Activated T-cell treated with anti-CD3 and anti-CD28 coated beads, Interleukin-2, amount 50 U/mL, for 1 hour (primary cell): ENCODE measurements around the gene ADORA2B.
"Not testable (repeated sequence)": the region's sequence is repeated elsewhere in the genome, so short reads cannot be mapped to it uniquely, and the experiment has no call there.

ENCODE experiments used
- DNase-seq: peaks from one replicate; pipeline ENCODE4 v3.0.0-alpha.2; 2020

ADORA2B gene

GRCh38 chr17:15926039-15926740 lies 18.7 kb upstream of the ADORA2B start:
- DNase-seq: no peak

GRCh38 chr17:15928286-15928785 lies 16.6 kb upstream of the ADORA2B start:
- DNase-seq: no peak

DNA sequence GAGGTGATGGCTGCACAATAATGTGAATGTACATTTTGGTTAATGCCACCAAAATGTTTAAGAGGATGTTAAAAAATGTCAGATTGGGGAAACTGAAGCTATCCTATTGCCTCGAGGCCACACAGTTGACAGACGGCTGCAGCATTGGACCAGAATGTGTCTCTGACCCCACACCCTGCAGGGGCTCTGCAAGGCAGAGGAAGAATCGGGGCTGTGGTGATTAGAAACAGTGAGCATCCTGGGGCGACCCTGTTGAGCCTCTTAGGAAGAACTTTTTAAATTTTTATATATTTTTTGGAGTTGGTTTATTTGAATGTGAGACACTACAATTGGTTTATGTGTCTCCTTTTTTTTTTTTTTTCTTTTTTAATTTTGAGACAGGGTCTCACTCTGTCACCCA lies 15.0 kb upstream of the ADORA2B start:
- DNase-seq: no peak

DNA sequence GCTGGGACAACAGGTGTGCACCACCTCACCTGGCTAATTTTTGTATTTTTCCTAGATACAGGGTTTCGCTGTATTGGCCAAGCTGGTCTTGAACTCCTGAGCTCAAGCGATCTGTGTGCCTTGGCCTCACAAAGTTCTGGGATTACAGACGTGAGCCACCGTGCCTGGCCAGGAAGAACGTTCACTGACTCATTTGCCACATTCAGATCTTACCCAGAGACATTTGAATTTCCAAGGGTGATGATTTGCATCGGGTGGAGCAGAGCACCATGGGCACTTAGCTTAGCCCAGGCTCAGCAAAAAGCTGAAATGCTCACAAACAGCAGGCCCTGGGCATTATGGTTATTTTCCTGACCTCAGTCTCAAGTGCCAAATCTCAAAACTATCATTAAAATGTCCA lies 14.5 kb upstream of the ADORA2B start:
- no peak for DNase-seq

DNA sequence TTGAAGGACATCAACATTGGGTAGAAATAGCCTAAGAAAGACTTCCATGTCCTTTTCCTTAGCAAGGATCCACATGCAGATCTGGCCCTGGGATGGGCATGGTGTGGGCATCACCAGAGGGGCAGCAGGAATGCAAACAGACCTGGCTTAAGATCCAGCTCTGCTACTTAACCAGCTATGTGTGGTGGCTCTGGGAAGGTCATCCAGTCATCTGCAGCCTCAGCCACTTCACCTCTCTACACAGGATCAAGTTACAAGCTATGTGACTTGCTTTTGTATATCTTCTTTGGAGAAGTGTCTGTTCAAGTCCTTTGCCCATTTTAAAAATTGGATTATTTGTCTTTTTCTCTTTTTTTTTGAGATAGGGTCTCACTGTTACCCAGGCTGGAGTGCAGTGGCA lies 13.5 kb upstream of the ADORA2B start:
- no peak for DNase-seq

DNA sequence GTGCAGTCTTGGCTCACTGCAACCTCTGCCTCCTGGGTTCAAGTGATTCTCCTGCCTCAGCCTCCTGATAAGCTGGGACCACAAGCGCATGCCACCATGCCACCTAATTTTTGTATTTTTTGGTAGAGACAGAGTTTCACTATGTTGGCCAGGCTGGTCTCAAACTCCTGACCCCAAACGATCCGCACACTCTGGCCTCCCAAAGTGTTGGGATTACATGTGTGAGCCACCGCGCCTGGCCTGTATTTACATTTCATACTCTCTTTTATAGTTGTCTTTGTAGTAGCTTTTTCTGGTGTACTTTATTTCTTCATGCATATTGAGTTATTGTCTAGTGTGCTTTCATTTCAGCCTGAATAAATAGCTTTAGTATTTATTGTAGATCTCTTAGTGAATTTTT lies 10.1 kb upstream of the ADORA2B start:
- DNase-seq: no peak

GRCh38 chr17:15935891-15936290 lies 9.0 kb upstream of the ADORA2B start:
- no peak for DNase-seq

DNA sequence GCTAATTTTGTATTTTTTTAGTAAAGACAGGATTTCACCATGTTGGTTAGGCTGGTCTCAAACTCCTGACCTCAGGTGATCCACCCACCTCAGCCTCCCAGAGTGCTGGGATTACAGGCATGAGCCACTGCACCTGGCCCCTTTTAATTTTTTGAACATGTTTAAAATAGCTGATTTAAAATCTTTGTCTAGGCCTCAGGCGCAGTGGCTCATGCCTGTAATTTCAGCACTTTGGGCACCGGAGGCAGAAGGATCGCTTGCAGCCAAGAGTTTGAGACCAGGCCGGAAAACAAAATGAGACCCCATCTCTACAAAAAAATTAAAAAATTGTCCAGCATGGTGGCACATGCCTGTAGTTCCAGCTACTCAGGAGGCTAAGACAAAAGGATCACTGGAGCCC lies 8.4 kb upstream of the ADORA2B start:
- not testable (repeated sequence) for DNase-seq

DNA sequence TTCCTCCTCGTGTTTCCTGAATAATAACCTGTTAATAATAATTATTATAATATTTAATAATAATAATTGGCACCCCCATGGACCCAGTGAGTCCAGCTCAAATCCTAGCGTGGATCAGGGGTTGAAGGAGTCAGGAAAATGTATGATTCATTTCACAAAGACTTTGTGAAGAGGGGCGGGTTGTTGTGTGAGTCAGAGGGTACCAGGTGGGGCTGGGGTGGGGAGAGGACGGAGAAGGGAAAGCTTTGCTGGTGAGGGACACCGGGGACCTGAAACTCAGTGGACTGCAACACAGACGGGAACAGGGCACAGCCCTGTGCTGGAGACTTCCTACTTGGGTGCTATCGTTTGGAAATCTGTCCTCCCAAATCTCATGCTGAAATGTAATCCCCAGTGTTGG lies 3.1 kb upstream of the ADORA2B start:
- DNase-seq: no peak

- DNase-seq: no peak
These were observed 2.6 kb upstream of the ADORA2B start for GRCh38 chr17:15942207-15942833.

DNA sequence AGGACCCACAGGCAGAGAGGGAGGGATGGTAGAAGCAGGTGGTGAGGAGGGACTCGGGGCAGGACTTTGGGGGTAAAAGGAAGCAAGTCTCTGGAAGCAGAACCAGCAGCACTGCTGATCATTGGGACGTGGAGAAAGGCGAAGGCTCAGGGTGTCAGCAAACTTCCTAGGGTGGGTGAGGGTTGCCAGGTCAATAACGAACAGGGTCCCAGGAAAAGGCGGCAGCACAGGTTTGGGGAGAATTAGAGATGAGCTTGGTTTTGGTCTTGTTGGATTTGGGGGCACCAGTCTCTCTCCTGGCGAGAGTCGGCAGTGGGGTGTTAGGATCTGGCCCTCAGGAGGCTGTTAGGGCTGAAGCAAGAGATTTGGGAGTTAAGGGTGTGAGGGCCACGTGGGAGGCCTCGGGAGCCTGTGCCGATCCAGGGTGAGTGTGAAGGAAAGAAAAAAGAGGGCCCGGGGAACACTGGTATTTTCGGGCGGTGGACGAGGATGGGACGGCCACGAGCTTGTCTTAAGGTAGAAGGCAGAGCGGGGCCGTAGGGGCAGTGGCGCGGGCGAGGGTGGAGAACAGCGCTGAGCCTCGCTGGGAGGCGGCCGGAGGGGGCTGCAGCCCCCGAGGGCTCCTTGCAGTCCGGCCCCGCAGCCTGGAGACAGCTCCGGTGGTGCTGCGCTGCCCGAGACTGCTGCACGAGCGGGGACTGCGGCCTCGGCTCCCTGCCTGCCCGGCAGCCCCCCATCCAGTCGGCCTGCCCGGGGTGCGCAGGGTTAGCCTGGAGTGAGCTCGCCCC lies 765 bp upstream of the ADORA2B start:
- DNase-seq: no peak

DNA sequence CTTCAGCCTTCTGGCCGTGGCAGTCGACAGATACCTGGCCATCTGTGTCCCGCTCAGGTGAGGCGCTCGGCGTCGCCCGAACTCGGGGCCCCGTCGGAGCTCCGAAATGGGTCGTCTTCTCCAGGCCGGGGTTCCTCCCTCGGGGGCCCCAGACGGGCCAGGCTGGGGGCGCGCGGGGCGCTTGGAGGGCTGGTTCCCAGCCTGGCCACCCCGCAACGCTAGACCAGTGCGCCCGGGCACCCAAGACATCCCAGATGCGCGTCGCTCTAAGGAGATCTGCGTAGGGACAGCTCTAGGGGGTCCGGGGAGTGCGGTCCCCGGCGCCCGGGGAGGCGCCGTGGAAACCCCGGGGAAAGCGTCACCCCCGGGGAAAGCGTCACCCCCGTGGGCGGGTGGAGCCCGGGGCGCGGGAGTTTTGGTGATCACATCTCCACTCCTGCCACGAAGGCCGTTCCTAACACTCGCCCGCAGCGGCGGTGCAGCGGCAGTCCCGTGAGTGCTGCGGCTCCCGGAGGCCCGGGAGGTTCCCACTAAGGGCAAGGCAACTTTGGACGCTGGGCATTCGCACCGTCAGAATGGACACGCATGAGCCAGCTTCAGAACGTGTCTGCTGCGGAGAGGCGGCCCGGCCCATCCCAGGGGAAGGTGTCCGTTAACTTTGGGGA lies 729 bp downstream of the ADORA2B start:
- peak; percentile 32 for DNase-seq

- no peak for DNase-seq
These were observed 1.7 kb downstream of the ADORA2B start for GRCh38 chr17:15946611-15947120.

DNA sequence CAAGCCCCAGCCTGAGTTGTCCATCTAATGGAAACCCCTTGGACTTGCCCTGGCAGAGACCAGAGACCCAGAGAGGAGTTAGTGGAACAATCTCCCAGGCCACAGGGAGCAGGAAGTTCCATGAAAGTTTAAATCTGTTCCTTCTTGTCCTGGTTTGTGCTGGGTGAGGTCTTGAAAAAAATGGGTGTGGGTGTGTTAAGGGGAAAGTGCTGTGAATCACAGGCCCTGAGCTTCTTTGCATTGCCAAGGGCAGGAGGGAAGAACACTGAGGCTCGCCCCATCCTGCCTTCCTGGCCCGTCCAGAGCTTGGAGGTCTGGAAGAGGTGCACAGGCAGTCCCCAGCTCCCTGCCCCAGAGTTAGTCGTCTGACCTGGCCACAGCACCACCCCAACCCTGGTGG lies 2.3 kb downstream of the ADORA2B start:
- no peak for DNase-seq

DNA sequence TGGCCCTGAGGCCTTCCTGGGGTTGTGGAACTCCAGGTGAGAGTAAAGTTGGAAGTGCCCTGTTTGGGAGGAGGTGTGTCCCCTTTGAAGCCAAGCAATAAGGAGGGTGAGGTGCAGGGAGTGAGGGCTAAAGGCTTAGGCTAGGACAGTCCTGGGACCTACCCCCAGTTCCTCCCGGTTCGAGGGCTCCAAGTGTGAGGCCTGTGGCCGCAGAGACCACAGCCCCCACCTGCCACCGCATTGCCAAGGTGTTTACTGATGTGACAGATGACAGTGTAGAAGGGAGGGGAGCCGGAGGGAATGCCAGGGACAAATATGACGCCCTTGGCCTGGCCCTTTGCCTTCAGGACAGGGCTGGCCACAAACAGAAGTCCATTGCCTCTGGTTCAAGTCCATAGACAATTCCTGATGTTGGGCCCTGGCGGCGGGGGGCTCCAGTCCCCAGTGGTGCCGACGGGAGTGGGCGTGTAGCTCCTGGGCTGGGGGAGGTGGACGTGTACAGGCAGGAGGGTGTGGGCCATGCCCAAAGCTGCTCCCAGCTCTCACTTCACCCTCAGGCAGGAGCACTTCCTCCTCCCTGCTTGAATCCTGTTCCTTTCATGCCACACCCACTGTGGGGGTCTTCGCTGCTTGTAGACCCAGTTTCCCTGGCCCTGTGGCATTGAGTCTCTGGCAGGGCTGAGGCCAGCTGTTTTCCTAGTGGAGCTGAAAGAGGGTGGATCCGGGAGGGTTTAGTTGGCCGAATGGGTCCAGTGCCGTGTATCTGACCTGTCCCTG lies 3.2 kb downstream of the ADORA2B start:
- no peak for DNase-seq

DNA sequence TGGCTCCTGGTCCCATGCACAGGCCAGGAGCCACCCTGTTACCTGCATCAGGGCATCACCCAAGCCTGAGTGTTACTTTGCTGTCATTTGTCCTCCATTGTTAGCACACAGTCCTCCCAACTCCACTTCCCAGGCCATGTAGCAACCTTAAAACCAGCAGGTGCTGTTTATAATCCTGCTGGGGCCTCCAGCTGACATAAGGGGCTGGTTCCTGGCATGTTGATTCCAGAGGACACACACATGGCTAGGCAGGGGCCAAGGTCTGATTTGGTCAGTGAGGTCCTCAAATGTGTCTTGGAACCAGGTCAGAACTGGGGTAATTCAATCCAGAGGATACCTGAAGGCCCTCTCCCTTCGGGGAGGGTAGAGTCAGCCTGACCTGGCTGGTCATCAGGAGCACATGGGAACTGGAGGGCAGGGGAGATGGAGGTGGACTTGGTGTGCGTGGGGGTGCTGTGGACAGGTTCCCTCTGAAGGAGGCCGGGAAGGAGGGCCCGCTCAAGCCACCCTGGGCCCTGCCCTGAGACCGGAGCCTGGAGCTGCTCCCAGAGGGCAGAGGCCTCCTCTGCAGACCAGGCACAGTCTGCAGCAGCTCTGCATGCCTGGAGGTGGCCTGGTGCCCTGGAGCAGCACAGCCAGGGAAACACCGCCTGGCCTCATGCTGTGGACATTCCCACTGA lies 6.6 kb downstream of the ADORA2B start:
- DNase-seq: no peak

DNA sequence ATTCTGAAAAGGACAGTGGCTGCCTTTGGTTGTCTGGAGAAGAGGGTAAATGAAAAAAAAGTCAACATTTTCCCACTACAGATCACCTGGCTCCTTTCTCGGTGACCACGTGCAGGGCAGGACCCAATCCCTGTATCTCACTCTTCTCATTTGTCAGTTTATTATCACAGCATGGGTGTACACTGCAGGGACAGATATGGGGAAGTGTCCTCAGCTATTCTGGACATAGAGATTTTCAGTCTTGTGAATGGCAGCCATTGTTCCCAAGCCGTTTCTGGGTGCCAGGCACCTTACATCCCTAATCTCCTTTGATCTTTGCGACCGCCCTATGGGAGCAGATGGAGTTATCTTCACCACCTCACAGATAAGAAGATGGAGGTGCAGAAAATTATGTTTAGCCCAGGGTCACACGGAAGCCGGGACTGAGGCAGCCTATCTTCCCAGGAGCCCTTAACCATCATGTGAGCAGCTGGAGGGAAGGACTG lies 7.2 kb downstream of the ADORA2B start:
- DNase-seq: no peak

DNA sequence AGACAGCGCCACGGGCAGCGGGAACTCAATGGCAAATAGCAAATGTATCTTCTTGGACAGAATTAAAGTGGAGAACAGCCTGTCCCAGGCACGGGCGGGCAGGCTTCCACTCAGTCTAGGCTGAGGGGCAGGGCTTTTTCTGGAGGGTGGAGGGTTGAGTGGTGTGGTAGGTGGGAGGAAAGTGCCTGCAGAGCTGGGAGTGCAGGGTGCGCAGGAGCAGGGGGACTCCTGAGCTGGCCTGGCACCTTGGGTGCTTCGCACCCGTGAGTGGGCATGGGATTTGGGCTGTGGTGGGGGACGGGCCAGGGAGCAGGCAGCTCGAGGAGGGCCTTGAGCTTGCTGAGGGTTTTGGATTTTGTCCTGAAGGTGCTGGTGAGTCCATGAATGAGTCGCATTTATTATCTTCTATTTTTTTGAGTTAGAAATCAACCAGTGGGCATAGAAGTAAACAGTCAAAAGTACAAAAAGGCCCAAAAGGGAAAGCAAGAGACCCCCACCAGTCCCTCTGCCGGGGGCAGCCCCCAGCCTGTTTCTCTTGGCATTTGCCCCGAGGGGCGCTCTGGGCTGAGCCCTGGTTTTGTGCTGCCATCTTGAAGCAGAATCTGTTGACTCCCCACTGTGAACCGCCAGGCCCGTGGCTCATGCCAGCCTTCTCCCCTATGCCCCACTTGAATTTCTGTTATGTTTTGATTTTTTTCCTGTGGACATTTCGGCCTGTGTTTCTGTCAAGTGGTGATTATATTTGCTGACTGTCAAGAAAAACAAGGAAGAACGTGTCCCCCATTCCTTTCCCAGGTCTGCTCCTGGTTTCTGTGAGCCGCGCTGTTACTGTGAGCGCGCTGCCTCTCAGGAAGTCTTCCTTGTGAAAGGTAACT lies 8.2 kb downstream of the ADORA2B start:
- DNase-seq: no peak

DNA sequence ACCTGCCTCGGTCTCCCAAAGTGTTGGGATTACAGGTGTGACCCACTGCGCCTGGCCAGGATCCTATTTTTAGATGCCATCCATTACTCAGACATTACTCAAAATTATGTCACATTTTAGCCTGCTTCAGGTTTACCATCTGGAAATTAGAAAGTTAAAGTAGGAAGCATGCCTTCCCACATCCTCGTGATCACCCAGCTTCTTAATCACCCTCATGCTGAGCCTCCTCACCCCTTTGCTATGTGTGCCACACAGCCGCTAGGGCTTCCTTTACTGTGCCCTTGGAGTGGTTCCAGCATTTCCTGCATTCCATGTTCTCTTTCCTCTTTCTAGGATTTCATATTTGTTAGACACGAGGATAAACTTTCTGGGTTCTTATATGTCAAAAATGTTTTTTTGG lies 9.3 kb downstream of the ADORA2B start:
- DNase-seq: no peak

DNA sequence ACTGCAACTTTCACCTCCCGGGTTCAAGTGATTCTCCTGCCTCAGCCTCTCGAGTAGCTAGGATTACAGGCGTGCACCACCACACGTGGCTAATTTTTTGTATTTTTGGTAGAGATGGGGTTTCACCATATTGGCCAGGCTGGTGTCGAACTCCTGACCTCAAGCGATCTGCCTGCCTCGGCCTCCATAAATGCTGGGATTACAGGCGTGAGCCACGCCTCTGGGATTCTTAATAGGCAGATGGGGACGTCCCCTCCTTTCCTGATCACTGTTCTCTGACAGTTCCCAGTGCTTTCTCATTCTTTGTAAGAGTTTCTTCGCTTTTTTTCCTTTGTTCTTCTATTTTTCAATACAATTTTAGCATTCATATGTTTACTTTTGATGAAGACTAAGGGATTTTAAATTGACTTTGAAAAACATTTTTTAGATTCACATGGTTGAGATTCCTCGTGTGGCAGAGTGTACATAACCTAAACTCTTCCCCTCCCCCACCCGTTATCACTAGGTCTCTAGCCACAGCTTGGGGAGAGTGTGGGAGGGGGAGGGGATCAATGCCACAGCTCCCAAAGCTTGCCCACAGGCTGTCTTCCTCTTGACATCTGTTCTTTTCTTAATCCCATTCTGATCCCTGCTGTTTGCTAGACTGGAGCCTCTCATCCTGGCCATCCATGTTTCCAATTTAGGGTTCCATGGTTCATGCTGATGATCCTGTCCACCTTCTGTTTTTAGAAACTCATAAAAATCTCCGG lies 11.0 kb downstream of the ADORA2B start:
- DNase-seq: no peak
